Activated naive CD4-positive, alpha-beta T cell treated with anti-CD3 and anti-CD28 coated beads, Interleukin-2, amount 50 U/mL, for 24 hours (primary cell): ENCODE results near the gene DYRK1A.

Experiments
- H3K27ac Mint-ChIP-seq: one replicate; pipeline ENCODE4 v1.8.0; 2021; ENCODE audit warnings: mild to moderate bottlenecking, mixed read lengths
- H3K27me3 Mint-ChIP-seq: one replicate; pipeline ENCODE4 v1.8.0; 2021; ENCODE audit warnings: mixed read lengths
- H3K36me3 Mint-ChIP-seq: one replicate; pipeline ENCODE4 v1.8.0; 2021; ENCODE audit warnings: mixed read lengths
- H3K4me1 Mint-ChIP-seq: one replicate; pipeline ENCODE4 v1.8.0; 2021; ENCODE audit warnings: mixed read lengths
- H3K4me3 Mint-ChIP-seq: one replicate; pipeline ENCODE4 v1.8.0; 2021; ENCODE audit warnings: mild to moderate bottlenecking, mixed read lengths
- H3K9me3 Mint-ChIP-seq: one replicate; pipeline ENCODE4 v1.8.0; 2021; ENCODE audit warnings: mixed read lengths

Gene DYRK1A

DNA sequence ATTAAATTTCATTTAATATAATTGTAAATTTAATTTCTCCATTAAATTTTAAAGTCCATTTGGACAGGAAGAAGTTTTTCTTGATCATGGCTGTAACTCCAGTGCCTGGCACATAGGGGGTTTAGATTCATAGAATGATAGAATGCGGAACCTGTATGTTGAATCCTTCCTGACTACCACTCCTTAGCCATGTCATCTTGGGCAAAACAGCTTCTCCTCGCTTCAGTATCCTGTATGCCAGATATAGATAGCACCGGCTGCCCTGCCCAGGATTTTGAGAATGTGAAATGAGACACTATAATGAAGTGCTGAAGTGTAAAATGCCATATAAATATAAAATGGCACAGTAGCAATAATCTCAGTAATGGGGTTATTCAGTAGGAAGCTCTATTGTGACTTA lies 6.4 kb downstream of the DYRK1A start:
- no peaks in the 10 kb centered on the region for H3K9me3 Mint-ChIP-seq
- H3K4me1 Mint-ChIP-seq, result peaks cover 85% of the 10 kb centered on the region
- no peak overlapping the region for H3K27ac Mint-ChIP-seq
- H3K4me3 Mint-ChIP-seq, result no peak overlapping the region
- no peaks in the 10 kb centered on the region for H3K27me3 Mint-ChIP-seq
- H3K36me3 Mint-ChIP-seq, result peaks cover 3% of the 10 kb centered on the region

DNA sequence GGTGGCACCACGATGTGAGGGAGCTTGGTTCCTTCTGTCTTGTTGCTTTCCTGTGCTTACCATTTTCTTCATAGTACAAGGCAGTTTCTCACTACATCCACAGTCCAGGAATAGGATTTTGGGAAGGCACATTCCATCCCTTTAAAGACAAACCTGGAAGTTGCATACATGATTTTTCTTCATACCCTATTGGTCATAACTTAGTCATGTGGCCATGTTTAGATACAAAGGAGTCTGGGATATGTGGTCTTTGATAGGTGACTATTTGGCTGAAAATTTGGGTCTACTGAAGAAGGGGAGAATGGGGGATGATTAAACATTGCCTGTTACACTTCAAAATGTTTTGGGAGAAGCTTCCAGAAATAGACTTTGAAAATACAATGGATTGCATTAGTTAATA lies 7.0 kb downstream of the DYRK1A start:
- Mint-ChIP-seq H3K9me3 (no peaks in the 10 kb centered on the region), H3K27ac (peak overlapping the region; percentile 44), H3K36me3 (peaks cover 3% of the 10 kb centered on the region), H3K4me1 (peaks cover 91% of the 10 kb centered on the region), H3K4me3 (peak overlapping the region; percentile 23), H3K27me3 (no peaks in the 10 kb centered on the region)

DNA sequence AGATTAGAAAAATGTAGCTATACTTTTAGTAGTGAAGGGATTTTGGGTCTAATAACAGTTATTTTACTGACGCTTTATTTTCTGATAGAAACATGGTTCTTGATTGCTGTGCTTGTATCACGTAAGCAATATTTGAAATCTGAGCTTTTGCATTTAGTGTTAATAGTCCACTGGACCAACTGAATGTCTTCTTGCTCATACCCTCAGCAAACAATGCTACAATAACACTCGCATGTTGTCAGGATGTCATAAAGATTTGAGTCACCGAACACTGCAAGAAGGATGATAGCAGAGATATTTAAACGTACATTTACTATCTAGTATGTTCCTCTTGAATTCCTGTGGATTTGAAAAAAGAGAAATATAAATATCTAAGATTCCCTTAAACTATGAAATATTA lies 7.5 kb downstream of the DYRK1A start:
- Mint-ChIP-seq H3K36me3 (peaks cover 3% of the 10 kb centered on the region), H3K9me3 (no peaks in the 10 kb centered on the region), H3K4me1 (peaks cover 92% of the 10 kb centered on the region), H3K27ac (peak overlapping the region; percentile 33), H3K27me3 (no peaks in the 10 kb centered on the region), H3K4me3 (no peak overlapping the region)

DNA sequence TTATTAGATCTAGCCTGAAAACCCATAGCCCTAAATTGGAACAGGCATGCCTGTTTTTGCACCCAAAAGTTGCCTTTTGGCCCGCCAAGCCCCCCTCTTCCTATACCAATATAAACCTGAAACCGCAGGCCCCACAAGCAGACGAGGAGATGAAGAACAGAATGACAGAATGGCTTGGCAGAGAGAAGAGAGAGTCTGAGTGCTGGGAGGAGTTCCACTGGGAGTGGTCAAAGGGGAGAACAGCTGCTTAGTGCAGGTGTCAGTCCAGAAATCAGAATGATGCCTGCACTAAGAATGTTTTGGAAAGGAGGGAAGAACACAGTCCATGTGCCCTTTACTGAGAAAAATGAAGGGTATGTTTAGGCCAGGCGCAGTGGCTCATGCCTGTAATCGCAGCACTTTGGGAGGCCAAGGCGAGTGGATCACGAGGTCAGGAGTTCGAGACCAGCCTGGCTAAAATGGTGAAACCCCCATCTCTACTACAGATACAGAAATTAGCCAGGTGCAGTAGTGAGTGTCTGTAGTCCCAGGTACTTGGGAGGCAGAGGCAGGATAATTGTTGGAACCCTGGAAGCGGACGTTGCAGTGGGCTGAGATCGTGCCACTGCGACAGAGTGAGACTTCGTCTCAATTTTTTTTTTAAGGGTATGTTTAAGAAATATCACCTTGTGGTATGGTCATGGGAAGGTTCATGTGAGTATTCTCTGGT lies 9.4 kb downstream of the DYRK1A start:
- Mint-ChIP-seq H3K4me3 (peak overlapping the region; percentile 57), H3K36me3 (peaks cover 3% of the 10 kb centered on the region), H3K27ac (peak overlapping the region; percentile 59), H3K9me3 (no peaks in the 10 kb centered on the region), H3K4me1 (peaks cover 92% of the 10 kb centered on the region), H3K27me3 (no peaks in the 10 kb centered on the region)

DNA sequence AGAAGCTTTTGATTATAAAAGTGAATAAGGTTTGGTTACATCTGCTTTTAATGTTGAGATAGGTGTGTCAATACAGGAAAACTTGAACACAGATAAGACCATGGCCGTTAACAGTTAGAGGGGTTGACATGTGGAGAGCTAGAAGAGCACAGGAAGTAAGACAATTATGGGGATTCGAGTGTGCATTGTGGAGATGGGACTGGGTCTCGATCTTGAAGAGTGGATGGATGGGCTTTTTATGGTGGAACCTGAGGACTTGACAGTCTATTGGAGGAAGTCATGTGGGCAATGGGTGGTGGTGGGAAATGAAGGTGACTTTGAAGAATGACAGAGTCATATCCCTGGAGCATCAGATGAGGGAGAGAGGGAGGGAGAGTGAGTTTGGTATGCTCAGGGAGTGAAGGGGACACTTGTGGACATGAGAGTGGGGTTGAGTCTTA lies 12.1 kb downstream of the DYRK1A start:
- peaks cover 5% of the 10 kb centered on the region for H3K36me3 Mint-ChIP-seq
- peaks cover 84% of the 10 kb centered on the region for H3K4me1 Mint-ChIP-seq
- no peaks in the 10 kb centered on the region for H3K9me3 Mint-ChIP-seq
- peak overlapping the region; percentile 71 for H3K27ac Mint-ChIP-seq
- no peaks in the 10 kb centered on the region for H3K27me3 Mint-ChIP-seq
- peak overlapping the region; percentile 53 for H3K4me3 Mint-ChIP-seq

DNA sequence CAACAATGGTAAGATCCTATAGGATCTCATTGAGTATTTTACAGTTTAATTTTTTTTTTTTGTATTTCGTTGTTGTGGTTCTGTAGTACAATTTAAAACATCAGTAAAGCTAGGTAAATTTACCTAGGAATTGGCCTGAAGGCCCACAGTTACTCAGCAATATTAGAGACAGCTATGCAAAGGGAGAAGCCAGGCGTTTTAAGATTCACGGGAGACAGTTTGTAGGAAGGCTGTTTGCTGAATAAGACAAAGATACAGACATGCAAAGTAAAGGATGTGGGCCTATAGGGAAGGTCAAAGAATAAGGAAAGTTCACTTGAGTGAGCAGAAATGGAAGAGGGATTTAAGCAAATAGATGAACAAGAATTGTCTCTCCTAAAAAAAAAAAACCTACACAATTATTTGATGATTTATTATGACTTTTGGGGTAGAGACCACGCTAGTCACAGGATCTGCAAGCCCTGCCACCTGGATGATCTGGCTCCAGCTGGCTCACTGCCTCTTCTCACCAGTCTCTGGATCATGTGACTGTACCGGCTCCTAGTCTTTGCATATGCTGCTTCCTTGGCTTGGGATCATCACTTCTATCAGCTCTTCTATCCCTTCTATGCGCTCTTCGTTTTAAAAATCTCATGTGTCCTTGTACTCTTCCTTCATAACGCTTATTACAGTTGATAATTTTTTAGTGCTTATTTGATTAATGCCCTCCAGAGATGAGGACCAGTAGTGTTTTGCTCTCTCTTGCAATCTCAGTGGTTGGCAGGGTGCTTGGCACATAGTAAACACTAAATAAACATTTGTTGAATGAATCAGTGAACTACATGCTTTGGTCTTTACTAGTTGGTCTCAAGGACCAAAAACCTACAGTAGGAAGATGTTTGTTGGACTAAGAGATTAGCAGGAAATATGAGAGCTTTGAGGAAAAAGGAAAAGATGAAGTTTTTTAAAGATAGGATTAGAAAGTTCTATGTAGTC lies 14.1 kb downstream of the DYRK1A start:
- peak overlapping the region; percentile 54 for H3K4me3 Mint-ChIP-seq
- H3K9me3 Mint-ChIP-seq, result no peaks in the 10 kb centered on the region
- peaks cover 86% of the 10 kb centered on the region for H3K4me1 Mint-ChIP-seq
- H3K27ac Mint-ChIP-seq, result peak overlapping the region; percentile 42
- no peaks in the 10 kb centered on the region for H3K27me3 Mint-ChIP-seq
- peaks cover 5% of the 10 kb centered on the region for H3K36me3 Mint-ChIP-seq

DNA sequence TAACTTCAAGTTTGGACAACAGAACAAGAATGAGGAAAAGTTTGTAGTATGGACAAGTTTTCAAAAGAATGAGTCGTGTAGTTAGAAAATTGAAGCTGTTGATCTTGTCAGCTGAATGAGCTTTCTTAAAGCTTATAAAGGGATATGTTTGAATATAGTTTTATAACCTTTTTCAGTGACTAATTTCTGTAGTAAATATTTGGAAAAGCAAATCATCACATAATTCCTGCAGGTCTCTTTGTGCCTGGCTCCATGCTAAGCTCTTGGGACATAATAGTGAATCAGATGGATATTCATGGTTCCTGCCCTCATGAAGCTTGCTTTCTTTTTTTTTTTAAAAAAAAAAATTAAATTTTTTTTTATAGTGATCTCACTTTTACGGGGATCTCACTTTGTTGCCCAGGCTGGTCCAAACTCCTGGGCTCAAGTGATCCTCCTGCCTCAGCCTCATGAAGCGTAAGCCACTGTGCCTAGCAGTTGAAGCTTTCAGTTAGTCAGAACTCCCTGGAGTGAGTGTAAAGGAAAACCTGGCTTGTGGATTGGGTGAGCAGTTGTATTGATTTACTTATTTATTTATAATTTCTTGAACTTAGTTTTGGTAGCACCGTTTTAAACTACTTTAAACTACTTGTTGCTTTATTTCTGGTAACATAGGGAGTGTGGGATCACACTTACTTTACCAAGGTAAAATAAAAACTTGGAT lies 15.5 kb downstream of the DYRK1A start:
- Mint-ChIP-seq H3K27ac (peak overlapping the region; percentile 33), H3K4me3 (no peak overlapping the region), H3K9me3 (no peaks in the 10 kb centered on the region), H3K4me1 (peaks cover 88% of the 10 kb centered on the region), H3K36me3 (peaks cover 2% of the 10 kb centered on the region), H3K27me3 (no peaks in the 10 kb centered on the region)

DNA sequence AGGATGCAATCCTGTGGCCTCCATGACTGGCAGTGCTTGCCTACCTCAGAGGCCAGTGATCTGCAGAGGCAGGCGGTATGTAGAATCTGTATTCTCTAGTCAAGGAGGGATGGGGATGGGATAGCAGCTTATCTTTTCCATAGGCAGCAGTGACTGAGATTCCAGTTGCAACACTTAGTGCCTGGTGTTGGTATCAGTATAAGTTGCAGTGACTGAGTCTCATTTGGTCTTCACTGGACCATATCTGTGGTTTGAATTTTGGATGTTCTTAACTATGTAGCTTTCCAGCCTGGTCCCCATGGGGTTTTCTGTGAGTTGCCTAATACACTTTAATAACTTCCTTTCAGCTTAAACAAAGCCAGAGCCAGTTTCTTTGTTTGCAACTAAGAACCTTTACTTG lies 16.5 kb downstream of the DYRK1A start:
- no peak overlapping the region for H3K4me3 Mint-ChIP-seq
- H3K9me3 Mint-ChIP-seq, result no peaks in the 10 kb centered on the region
- peak overlapping the region; percentile 15 for H3K27ac Mint-ChIP-seq
- H3K27me3 Mint-ChIP-seq, result no peaks in the 10 kb centered on the region
- H3K4me1 Mint-ChIP-seq, result peaks cover 89% of the 10 kb centered on the region
- H3K36me3 Mint-ChIP-seq, result peaks cover 2% of the 10 kb centered on the region

DNA sequence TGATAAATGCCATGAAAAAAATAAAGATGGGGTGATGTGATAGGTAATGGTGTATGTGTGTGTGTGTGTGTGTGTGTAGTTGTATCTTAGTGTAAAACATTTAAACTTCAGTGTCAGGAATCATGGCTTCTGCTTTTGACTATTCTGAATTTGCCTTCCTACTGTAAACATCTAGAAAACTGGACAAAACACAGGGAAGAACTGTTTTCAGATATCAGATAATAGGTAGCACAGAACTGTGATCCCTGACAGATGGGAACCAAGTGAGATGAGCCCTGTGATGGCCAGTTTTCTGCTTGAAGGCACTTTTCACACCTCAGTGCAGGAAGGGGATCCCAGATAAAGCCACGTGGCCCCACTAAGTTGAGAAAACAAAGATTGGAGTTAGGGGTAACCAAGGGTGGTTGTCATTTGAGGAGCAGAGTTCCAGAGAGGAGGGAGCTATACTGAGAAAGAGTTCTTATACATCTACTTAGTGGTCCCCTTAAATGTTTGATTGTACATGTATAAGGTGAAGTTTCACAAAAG lies 17.3 kb downstream of the DYRK1A start:
- H3K4me3 Mint-ChIP-seq, result no peak overlapping the region
- peaks cover 85% of the 10 kb centered on the region for H3K4me1 Mint-ChIP-seq
- peaks cover 2% of the 10 kb centered on the region for H3K36me3 Mint-ChIP-seq
- H3K9me3 Mint-ChIP-seq, result no peaks in the 10 kb centered on the region
- no peaks in the 10 kb centered on the region for H3K27me3 Mint-ChIP-seq
- peak overlapping the region; percentile 33 for H3K27ac Mint-ChIP-seq

DNA sequence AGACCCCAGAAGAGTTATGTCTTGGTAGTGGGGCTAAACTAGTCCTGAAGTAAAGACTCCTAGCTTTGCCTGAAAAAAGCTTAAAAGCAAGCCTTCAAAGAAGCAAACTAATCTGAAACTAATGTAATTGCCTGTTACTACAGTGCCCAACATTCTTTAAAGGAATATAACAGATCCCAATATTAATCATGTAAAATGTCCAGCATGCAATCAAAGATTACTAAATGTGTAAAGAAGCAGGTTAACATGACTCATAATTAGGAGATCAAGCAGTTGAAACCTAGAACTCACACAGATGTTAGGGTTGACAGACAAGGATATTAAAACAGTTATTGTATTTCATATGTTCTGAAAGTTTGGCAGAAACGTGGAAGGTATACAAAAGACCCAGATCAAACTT lies 17.8 kb downstream of the DYRK1A start:
- peaks cover 83% of the 10 kb centered on the region for H3K4me1 Mint-ChIP-seq
- H3K4me3 Mint-ChIP-seq, result peak overlapping the region; percentile 17
- H3K27me3 Mint-ChIP-seq, result no peaks in the 10 kb centered on the region
- peak overlapping the region; percentile 71 for H3K27ac Mint-ChIP-seq
- H3K36me3 Mint-ChIP-seq, result peaks cover 2% of the 10 kb centered on the region
- no peaks in the 10 kb centered on the region for H3K9me3 Mint-ChIP-seq

DNA sequence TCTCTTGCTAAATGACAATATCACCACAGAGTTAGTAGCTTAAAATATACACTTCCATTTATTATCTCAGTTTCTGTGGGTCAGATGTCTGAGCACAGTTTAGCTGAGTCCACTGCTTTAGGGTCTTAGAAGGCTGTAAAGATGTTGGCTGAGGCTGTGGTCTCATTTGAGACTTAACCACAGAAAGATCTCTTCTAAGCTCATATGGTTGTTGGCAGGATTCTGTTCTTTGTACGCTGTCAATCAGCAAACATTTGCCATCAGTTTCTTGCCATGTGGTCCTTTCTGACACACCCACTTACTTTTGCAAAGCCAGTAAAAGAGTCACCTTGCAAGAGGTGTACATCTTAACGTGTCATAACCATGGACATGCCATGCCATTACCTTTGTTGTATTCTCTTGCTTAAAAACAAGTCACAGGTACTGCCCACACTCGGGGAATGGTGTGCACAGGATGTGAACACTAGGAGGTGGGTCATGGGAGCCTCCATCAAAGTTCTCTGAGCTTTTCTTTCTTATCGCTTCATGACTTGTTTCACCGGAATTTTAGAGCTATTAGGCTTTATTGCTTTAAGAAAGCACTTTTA lies 18.7 kb downstream of the DYRK1A start:
- peaks cover 2% of the 10 kb centered on the region for H3K36me3 Mint-ChIP-seq
- peaks cover 83% of the 10 kb centered on the region for H3K4me1 Mint-ChIP-seq
- no peaks in the 10 kb centered on the region for H3K27me3 Mint-ChIP-seq
- no peaks in the 10 kb centered on the region for H3K9me3 Mint-ChIP-seq
- no peak overlapping the region for H3K4me3 Mint-ChIP-seq
- peak overlapping the region; percentile 72 for H3K27ac Mint-ChIP-seq

DNA sequence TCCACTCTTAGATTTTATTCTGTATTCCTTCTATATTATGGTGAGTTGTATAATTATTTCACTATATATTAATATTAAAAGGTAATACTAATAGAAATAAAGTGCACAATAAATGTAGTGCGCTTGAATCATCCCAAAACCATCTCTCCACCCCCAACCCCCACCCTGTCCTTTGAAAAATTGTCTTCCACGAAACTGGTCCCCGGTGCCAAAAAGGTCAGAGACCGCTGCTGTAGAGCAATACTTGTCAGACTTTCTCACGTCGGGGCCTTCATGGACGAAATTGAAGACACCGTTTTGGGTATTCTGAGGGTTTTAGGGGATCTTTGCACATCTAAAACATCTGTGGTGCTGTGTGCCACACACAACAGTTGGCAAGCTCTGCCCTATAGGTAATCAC lies 19.6 kb downstream of the DYRK1A start:
- H3K27ac Mint-ChIP-seq, result no peak overlapping the region
- H3K4me3 Mint-ChIP-seq, result no peak overlapping the region
- peaks cover 2% of the 10 kb centered on the region for H3K36me3 Mint-ChIP-seq
- H3K9me3 Mint-ChIP-seq, result no peaks in the 10 kb centered on the region
- peaks cover 83% of the 10 kb centered on the region for H3K4me1 Mint-ChIP-seq
- H3K27me3 Mint-ChIP-seq, result no peaks in the 10 kb centered on the region

DNA sequence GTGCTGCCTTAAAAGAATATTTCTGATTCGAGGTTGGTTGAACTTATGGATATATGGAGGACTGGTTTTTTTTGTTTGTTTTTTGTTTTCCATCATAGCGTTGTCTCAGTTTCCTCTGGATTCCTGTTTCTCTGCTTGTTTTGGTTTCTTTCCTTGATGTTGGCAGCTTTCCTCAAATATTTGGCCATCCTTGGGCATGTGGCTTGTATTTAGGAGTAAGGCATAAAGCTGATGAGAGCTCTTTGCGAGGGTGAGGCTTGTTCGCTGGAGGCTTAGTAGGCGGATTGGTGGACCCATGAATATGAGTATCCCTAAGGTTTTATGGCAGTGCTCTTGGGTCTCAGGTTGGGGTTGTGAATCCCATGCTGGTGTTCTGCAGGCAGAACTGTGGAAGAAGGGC lies 22.9 kb downstream of the DYRK1A start:
- Mint-ChIP-seq H3K4me1 (peaks cover 87% of the 10 kb centered on the region), H3K4me3 (peak overlapping the region; percentile 26), H3K36me3 (no peaks in the 10 kb centered on the region)

DNA sequence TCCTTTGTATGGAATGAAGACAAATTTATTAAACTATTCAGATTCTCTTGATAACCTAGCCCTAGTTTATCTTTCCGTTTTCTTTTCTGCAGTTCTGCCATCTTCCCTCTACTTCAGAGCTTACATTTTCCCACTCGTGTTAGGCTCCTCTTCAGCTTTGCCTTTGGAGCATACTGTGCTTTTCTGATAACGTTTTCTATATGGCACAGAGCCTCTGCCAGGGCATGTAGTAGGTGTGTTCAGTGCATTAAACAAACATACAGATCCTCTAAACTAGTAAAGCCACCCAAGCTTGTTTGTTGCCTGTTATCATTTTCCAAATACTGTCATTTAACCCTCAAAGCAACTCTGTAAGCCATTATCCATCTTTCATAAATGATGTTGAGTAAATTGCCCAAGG lies 25.1 kb downstream of the DYRK1A start:
- no peaks in the 10 kb centered on the region for H3K27me3 Mint-ChIP-seq
- peaks cover 86% of the 10 kb centered on the region for H3K4me1 Mint-ChIP-seq
- H3K4me3 Mint-ChIP-seq, result peak overlapping the region; percentile 62
- peak overlapping the region; percentile 89 for H3K27ac Mint-ChIP-seq
- no peaks in the 10 kb centered on the region for H3K9me3 Mint-ChIP-seq
- no peaks in the 10 kb centered on the region for H3K36me3 Mint-ChIP-seq

More for the DNA sequence above, 22.9 kb downstream of the DYRK1A start:
- H3K27ac Mint-ChIP-seq, result peak overlapping the region; percentile 68
- H3K9me3 Mint-ChIP-seq, result no peaks in the 10 kb centered on the region
- H3K27me3 Mint-ChIP-seq, result no peaks in the 10 kb centered on the region

DNA sequence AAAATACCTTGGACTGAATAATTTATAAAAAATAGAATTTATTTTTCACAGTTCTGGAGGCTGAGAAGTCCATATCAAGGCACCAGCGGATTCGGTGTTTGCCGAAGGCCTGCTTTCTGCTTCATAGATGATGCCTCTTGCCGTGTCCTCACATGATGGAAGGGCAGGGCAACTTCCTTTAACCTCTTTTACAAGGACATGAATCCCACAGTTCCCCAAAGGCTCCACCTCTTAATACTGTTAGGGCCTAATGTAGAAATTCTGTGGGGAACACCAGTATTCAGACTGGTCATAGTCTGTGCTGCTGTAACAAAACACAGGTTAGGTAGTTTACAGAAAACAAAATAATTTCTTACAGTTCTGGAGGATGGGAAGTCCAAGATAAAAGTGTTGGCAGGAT lies 25.9 kb downstream of the DYRK1A start:
- H3K4me3 Mint-ChIP-seq, result peak overlapping the region; percentile 47
- H3K4me1 Mint-ChIP-seq, result peaks cover 86% of the 10 kb centered on the region

More for the DNA sequence above, 25.9 kb downstream of the DYRK1A start:
- Mint-ChIP-seq H3K27ac (no peak overlapping the region), H3K27me3 (no peaks in the 10 kb centered on the region), H3K9me3 (no peaks in the 10 kb centered on the region), H3K36me3 (no peaks in the 10 kb centered on the region)
